HG03460 (cell line): ENCODE measurements around the gene SUN2.

Source experiments
- ATAC-seq: cut with Tn5 transposase; IDR thresholded peaks from one replicate; pipeline ENCODE4 v1.9.1; 2021; ENCODE audit not compliant: unreplicated experiment

The SUN2 gene

GRCh38 chr22:38699784-38700183 is 56.0 kb downstream of the SUN2 start:
- no peak for ATAC-seq

GRCh38 chr22:38699143-38699542 is 56.7 kb downstream of the SUN2 start:
- no peak for ATAC-seq

- no peak for ATAC-seq
These were observed 57.2 kb downstream of the SUN2 start for GRCh38 chr22:38698407-38699094.

- ATAC-seq = no peak
These were observed 58.2 kb downstream of the SUN2 start for GRCh38 chr22:38697425-38698089.

- ATAC-seq = no peak
These were observed 59.0 kb downstream of the SUN2 start for GRCh38 chr22:38696606-38697424.

- ATAC-seq = no peak
These were observed 60.9 kb downstream of the SUN2 start for GRCh38 chr22:38694940-38695339.

GRCh38 chr22:38694049-38694448 is 61.7 kb downstream of the SUN2 start:
- no peak for ATAC-seq

GRCh38 chr22:38689651-38690050 is 66.1 kb downstream of the SUN2 start:
- no peak for ATAC-seq

- no peak for ATAC-seq
These were observed 70.0 kb downstream of the SUN2 start for GRCh38 chr22:38685761-38686160.

GRCh38 chr22:38684895-38685294 is 70.9 kb downstream of the SUN2 start:
- ATAC-seq = no peak
